Inflammatory macrophage treated with lipopolysaccharide for 4 hours (primary cell): ENCODE results near the gene ACVR1B.

Source experiments
- DNase-seq: peaks from one replicate; pipeline ENCODE4 v3.0.0-alpha.2; 2020

Gene ACVR1B

GRCh38 chr12:51951199-51951842 lies at the start of gene ACVR1B:
TSS of gene ACVR1B (plus strand) at chr12:51951699. CDS start at chr12:51951744, 45 bp downstream.
- peak; percentile 92 for DNase-seq

GRCh38 chr12:51901881-51902280 lies 49.6 kb upstream of the ACVR1B start:
- no peak for DNase-seq

DNA sequence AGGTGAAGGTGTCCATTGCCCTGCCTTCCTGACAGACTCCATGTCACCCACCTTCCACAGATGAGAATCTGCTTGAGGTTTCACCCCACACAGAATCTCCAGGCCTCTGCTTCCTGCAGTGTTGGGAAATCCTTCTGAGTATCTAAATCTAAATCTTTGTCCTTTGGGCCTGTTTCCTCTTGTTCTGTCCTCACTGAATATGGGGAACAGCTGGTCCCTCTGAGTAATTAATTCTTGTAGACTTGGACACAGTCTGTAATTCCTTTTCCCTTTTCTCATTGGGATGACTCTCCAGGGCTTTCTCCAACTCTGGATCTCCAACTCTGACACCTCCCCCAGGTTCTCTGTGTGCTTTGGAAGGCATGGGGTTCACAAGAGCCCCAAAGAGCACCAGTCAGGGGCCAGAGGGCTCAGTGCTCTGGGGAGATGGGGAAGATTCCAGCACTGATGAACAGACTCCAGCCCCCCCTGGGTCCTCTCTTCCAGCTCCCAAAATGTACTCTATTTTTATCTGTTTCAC lies 46.5 kb upstream of the ACVR1B start:
- peak; percentile 56 for DNase-seq

DNA sequence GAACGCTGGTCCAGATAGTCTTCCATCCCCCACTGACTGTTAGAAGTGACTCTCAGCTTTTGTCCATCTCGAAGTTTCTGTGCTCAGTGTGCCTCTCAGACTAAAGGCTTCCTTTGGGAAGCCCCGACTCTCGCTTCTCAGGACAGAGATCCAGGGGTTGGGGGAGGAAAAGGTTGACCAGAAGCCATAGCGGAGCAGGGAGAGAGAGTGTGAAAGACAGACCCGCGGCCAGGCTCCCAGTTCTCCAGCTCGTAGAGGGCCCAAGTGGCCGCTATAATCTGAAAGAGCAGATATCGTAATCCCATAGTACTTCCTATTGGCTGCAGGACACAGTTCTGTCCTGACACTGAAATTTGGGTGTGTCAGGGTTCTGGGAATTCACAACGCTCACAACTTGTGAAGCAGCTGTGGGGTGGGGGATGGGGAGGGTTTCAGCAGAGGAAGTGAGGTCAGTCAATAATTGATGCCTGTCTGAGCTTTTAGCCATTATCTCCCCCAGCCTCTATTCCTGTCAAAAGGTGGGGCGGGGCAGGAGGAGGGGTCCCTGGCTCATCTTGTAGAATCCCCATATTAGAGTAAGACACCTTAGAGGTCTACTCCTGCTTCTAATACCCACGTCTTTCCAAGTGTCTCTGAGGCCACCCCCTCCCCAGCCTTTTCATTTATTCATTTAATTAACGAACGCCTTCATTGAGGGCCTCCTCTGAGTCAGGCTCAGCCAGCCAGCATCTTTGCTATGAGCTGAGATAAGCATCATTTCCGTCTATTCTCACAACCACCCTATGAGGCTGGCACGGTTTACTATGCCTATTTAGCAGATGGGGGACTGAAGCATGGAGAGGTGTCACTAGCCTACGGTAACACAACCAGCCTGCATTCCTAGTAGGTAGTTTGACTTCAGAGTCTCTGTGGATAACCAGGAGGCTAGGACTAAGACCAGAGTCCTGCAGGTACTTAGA lies 45.7 kb upstream of the ACVR1B start:
- DNase-seq, result peak; percentile 89

GRCh38 chr12:51906430-51907082 lies 44.9 kb upstream of the ACVR1B start:
- DNase-seq, result no peak

DNA sequence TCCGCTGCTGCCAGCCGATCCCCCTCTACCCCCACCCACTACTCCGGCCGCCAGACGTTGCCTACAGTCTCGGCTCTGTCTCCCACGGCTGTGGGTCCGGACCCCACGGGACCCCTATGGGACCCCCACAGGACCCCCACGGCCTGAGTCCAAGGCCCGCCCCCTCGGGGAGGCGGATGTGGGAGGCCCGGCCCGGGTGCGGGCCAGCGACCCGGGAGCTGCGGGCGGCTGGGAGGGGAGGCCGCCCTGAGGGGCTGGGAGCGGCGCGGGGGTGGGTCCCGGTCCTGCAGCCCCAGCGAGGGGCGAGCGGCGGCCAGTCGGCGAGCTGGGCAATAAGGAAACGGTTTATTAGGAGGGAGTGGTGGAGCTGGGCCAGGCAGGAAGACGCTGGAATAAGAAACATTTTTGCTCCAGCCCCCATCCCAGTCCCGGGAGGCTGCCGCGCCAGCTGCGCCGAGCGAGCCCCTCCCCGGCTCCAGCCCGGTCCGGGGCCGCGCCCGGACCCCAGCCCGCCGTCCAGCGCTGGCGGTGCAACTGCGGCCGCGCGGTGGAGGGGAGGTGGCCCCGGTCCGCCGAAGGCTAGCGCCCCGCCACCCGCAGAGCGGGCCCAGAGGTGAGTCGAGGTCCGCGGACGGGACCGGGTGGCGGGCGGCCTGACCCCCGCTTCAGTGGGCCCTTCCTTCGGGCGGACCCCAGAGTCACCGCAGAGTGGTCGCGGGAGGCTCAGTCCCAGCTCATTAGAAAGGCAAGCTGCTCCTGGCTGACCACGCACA lies 44.2 kb upstream of the ACVR1B start, which contains the start of gene ACVRL1:
Gene ACVRL1 (plus strand): TSS at position 422 of the 773 bp plus-strand sequence. CDS start 4,971 bp downstream, outside the sequence.
- DNase-seq, result no peak

DNA sequence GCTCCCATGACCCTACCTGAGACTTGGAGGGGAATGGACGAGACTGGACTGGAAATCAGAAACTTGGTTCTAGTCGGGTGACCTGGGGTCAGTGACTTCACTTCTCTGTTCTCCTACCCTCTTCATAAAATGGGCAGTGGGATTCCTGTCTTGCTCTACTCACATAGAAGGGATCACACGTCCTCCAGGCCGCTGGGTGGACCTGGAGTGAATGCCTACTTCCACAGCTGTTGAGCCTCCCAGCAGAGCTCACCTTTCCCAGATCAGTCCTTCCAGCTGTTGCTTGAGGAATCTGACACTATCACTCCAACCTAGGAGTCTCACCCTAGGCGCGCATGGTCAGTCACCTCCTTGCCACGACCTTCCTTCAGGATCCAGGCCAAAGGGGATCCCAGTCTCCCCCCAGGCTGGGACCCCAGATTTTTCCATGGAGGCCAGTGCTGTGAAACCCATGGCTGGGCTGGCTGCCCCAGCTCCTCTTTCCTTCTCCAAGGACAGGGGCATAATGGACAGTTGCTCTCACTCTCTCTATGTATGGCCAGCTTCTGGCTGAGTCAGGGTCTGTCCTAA lies 43.6 kb upstream of the ACVR1B start:
- no peak for DNase-seq

- DNase-seq, result no peak
Measured at GRCh38 chr12:51908876-51909592, 42.5 kb upstream of the ACVR1B start.

DNA sequence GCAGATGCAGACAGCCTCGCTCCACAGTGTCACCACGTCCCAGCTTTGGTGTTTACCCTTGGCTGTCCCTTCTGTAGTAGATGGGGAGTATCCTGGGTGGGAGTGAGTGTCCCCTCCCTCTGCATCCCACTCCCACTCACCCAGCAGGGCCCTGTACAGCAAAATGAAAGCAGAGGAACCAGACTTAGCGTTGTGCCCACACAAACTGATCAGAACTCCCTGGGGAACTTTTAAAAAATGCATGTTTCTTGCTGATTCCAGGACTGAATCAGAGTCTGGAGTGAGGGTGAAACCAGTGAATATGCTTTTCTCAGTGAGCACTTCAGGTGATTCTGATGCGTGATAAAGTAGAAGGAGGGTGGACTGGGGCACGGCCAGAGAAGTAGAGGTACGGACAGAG lies 41.3 kb upstream of the ACVR1B start:
- no peak for DNase-seq

DNA sequence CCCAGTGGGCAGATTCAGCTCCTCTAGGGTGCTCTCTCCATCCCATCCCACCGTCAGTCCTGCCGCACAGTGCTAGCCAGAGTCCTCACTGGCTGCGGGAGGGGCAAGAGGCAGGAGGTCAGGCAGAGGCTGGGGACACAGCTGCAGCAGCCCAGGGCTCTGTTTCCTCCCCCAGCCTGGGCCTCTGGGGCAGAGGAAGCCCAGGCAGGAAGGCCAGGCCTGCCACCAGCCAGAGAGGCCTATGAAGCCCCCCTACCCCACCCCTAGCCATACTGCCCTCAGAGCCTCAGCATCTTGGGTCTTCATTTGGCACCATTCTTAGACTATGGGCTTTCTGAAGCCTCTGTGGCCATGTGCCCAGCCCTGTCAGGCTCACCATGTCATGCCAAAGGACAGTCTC lies 40.8 kb upstream of the ACVR1B start:
- no peak for DNase-seq

- peak; percentile 79 for DNase-seq
Measured at GRCh38 chr12:51911307-51911706, 40.2 kb upstream of the ACVR1B start.

- DNase-seq, result peak; percentile 86
Measured at GRCh38 chr12:51911788-51912711, 39.4 kb upstream of the ACVR1B start.

- no peak for DNase-seq
Measured at GRCh38 chr12:51913071-51914033, 38.1 kb upstream of the ACVR1B start.

DNA sequence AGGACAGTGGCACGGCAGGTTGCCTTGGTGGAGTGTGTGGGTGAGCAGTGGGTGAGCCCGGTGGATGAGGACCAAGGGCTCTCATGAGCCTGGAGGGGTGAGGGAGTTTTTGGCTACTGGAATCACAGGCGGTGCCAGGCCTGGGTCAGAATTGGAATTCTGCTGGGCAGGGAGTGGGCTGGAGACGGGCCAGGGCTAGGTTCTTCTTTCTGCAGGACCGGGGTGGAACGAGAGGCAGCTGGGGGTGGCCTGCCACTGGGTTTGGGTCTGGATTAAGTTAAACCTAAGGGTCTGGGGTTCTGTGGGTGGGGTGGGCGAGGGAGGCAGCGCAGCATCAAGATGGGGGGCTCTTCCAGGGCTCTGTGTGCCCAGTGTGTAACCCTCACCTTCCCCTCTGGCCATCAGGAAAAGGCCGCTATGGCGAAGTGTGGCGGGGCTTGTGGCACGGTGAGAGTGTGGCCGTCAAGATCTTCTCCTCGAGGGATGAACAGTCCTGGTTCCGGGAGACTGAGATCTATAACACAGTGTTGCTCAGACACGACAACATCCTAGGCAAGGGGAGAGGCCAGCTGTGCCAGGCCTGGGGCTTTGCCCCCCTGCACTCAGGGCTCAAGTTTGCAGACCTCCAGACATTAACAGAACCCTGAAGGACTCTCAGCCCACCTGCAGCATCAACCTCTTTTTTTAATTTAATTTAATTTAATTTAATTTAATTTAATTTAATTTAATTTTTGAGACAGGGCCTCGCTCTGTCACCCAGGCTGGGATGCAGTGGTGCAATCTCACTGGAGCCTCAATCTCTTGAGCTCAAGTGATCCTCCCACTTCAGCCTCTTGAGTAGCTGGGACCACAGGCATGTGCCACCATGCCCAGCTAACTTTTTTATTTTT lies 37.2 kb upstream of the ACVR1B start:
- no peak for DNase-seq

DNA sequence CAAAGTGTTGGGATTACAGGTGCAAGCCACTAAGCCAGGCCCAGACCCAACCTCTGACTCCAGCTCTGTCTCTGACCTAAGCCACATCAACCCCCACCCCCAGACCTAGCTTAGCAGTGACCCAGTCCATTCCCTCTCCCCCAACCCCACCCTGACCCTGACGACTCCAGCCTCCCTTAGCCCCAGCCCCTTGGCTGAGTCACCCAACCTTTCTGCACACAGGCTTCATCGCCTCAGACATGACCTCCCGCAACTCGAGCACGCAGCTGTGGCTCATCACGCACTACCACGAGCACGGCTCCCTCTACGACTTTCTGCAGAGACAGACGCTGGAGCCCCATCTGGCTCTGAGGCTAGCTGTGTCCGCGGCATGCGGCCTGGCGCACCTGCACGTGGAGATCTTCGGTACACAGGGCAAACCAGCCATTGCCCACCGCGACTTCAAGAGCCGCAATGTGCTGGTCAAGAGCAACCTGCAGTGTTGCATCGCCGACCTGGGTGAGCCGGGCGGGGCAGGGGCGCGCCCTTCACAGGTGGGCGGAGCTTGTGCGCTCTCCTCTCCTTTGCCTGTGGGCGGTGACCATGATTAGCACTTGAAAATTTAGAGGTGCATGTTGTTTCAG lies 36.4 kb upstream of the ACVR1B start:
- no peak for DNase-seq

GRCh38 chr12:51915951-51916350 lies 35.5 kb upstream of the ACVR1B start:
- no peak for DNase-seq

DNA sequence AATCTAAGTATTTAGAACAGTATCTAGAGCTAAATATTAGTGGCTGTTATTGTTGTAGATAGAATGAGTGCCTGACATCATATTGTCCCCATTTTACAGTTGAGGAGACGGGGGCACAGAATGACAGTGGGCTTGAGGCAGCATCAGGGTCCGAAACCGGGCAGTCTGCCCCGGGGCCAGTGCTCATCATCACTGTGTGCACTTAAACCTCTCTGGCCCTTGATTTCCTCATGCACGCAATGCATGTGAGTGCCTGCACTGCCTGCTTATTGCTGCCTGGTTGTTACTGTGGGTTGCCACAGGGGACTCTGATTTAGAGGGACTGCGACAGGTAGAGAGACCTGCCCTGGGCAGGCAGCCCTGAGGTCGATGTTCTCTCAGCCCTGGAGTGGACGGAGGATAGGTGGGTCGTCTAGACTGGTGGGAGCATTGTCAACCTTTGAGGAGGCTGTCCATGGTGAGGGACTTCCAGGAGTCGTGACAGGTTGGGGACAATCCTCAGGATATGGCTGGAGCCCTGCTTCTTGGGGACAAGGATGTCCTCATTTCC lies 34.4 kb upstream of the ACVR1B start:
- no peak for DNase-seq
